HG02973 (cell line): ENCODE results near the gene GABRB1.
A peak's percentile ranks its signal among the peaks of the same experiment; 100 is the strongest.

ENCODE experiments used
- ATAC-seq: cut with Tn5 transposase; IDR thresholded peaks from one replicate; pipeline ENCODE4 v1.9.1; 2021; ENCODE audit warnings: moderate library complexity; ENCODE audit not compliant: unreplicated experiment

Gene GABRB1

DNA sequence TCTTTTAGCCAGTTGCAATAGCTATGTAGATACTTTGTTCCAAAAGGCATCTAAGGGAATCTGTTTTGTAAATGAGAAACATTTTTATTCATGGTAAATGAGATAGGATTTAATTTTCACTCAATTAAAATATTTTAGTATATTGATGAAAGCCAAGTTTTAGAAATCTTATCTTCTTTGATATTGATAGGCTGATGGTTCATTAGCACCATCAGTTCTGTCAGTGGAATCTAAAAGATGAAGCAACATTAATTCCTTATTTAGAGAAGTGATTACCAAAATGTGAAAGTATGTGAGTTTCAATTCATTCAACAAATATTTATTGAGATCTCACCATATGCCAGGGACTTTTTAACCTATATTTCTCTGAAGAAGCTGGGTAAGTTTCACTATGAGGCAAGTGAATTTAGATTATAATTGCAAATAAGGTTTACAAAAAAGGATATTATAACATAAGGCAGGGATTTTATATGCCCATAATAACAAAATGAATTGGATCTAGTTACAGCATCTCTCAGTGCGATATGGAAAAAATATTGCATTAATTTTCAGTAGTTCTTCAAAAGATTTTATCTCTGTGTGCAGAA is 79.3 kb downstream of the GABRB1 start:
- no peak for ATAC-seq

DNA sequence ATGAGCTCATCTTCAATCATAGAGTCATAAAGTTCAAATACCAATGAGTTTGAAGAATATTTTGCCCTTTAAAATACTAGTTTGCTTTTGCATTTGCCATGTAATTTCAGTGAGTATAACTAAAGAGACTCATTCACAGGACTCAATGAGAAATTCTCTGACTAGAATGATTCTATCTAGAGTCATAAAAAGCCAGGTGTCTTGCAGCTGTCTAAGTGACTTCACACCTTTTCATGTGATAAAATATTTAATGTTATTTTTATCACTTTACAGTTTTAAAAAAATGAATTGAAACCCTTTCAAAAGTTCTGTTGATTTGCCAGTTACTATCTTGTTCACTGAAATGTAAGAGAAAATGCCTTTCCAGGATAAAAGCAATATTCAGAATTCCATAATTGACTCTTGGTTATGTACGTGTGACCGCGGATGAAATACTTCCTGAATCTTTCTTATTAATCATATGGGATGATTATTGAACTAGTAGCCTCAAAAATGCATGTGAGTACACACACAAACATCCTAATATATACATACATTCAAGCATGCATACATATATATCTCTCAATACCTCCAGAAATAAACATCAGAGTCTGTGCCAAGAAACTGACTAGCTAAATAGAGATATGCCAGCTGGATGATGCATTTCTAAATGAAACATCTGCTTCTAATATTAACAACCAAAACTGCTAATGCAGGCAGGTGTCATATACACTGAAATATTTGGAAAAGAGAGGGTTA is 87.0 kb downstream of the GABRB1 start:
- ATAC-seq, result no peak

DNA sequence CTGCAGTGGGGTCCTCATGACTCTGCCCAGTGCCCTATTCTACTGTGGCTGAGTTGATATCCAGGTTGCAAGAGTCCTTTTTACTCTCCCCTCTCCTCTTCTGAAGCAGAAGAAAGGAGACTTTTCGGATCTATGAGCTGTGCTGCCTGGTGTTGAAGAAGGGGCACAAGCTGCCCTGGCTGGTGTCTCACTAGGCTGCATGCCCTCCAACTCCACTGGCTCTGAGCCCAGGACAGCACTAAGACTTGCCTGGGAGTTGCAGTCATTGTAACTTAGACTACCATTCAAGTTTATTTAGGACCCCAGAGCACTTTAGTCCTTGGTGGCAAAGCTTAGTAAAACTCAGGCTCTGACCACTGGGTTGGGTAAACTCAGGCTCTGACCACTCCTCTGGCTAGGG is 89.4 kb downstream of the GABRB1 start:
- ATAC-seq, result no peak

DNA sequence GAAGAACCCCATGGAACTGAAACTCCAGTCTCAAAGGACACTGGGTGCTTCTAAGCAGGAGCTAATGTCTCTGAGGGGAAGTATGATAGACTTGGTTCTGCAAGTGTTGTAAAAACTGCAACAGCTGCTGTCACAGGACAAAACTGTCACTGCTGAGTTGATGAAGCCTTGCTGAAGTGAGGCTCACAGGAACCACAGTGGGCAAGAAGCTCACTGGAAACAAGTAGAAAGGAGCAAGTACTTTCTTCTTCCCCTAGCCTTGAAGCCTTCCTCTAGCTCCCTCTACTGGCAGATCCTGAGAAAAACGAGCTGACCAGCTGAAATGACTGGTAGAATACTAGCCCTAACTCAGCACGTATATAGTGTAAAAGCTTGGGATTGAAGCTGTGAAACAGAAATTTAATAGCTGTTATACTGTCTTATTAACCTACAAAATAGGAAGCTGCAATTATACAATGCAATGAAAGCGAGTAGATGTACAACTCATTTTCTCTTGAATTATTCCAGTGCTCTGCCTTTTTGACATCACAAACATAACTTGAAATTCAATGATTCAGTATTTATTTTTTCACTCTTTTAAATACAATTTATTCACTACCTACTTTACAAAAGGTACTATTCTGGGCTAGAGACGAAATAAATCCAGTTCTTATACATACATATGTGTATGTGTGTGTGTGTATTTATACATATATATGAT is 91.4 kb downstream of the GABRB1 start:
- ATAC-seq, result peak; percentile 95

DNA sequence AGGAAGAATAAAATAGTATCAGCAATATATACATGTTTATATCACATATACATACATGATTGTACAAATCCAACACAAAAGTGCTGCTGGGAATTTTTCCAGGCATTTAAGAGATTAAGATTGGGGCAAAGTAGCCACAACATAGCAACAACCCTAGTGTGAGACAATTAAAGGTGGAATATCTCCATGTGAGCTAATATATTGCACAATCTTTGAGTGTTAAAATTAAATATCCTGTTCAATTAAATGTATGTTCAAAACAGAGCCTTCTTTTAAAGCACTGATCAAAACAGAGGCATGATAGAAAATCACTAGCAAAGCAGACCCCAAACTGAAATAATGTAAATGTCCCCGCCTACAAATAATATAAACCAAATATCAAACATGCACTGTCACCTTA is 97.6 kb downstream of the GABRB1 start:
- ATAC-seq, result no peak

DNA sequence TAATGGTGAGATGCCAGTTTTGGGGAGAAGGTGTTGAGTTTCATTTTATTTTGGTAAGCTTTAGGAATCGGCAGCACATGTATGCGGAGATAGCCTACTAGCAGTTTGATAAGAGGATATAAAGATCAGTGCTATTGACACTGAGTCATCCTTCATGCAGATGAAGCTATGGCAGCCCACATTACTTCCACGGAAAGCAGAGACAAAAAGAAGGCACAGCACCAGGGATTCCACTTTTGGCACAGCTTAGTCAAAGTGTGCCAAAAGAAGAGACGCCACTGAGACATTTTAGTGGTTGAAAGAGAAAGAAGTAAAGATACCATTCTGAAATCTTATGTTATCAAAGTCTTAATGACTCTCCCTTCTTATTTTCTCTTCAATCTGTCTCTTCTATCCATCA is 103.8 kb downstream of the GABRB1 start:
- no peak for ATAC-seq

DNA sequence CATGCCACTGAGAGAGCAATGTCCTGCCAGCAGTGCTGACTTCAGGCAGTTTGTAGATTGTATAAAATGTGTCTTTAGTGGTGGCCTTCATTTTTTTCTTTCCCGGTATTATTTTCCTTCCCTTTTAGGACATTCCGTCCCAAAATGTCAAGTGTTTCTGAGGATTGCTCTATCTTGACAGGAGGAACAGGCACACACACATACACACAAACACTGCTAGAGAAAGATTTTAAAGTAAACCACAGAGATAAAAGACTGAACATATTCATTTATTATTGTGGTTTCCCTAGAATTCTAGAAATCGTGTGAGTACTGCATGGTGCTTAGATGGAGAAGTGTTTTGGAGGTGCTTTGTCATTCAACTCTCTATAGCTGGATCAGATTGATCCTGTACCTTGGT is 111.9 kb downstream of the GABRB1 start:
- no peak for ATAC-seq

DNA sequence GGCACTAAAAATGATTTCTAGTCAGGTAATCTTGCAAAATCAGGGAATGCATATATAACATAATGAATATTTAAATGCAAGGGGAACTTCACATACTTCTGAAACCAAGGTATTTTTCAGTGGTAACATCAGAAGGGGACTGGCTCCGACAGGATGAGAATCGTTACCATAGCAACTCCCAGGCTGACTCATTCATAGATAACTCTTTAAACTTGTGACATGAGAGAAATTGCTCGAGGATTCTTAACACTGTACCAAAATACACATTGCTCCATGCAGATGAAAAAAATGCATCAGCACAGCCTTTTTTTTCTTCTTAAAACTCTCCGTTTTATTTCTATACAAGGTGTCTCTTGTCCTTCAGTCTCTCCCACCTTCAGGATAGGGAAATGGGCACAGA is 114.3 kb downstream of the GABRB1 start:
- peak; percentile 99 for ATAC-seq

DNA sequence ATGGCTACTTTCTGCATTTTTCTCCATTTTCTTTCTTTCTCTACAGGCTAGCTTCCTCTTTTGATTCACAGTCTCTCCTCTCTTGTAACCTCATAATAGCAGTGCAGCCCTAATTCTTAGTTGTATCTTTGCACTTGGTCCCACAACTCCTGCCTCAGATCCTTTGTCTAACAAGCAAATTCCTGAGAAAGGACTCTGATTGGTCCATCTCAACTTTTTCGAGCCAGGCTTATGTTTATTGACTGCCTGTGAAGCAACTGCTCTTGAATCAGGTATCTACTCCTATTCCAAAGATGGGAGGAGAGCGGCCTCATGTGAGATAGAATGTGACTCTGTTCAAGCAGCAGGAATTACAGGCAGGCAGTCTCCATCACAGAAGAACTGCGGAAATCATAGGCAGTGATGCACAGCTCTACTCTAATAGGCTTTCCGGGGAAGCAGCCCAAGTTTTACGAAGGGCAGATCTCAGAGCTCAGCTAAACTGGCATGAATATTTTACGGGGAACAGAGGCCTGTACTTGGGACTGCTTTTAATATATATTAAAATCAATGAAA is 123.5 kb downstream of the GABRB1 start:
- no peak for ATAC-seq

DNA sequence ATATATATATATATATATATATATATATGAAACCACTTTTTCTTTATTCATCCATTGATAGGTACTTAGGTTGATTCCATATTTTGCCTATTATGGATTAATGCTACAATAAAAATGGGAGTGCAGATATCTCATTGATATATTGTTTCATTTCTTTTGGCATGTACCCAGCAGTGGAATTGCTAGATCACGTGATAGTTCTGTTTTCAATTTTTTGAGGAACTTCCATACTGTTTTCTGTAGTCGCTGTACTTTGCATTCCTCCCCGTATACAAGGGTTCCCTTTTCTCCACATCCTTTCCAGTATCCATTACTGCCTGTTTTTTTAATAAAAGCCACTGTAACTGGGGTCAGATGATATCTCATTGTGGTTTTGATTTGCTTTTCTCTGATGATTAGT is 124.6 kb downstream of the GABRB1 start:
- no peak for ATAC-seq

DNA sequence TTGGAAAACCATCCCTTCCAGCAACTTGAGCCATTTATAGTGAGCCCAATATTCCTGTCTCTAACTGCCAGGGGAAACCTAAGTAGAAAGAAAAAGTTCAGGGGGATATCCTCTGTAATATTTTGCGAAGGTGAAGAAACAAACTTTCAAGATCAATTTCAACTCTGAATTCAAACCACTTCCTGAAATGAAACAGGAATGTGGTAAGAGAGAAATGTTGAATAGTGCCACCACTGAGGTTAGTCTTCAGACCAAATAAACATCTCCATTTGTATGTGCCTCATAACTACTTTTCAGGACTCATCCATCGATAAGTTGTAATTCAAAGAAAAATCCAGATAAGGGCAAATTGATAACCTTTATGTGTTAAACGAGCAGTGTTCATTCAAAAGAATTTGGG is 128.7 kb downstream of the GABRB1 start:
- ATAC-seq, result no peak

DNA sequence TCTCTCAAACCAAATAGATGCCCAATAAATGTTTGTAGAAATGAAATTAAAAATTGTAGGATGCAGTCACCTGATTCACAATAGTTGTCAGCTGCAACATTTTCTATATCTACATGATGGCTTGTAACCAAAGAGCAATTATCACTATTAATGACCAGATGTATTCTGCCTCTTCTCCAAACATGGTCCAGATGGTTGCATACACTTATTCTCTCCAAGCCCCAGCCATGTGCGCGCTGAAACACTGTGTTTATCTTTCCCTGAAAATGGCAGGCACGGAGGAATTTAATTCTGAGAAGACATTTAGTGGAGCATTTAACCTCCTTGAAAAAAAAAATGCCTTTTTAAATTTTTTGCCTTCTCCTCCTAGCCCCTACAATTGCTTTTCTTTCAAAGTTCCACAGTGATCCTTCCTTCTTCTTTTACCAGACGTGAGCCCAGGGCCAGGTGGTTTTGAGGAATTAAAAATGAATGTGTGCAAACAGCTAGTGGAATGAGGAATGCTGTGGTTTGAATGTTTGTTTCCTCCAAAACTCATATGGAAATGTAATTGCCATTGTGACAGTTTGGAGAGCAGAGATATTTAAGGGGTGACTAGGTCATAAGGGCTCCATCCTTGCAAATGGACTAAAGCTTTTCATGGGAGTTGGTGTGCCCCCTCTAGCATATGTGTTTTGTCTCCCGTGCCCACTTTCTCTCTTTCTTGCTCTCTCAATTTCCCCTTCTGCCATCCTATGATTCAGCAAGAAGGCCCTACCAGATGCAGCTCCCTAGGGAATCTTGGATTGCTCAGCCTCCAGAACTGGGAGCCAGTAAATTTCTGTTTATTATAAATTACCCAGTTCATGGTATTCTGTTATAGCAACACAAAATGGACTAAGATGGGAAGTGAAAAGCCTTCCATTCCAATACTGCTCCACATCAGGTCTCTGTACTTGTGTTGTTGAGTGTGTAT is 136.0 kb downstream of the GABRB1 start:
- no peak for ATAC-seq

DNA sequence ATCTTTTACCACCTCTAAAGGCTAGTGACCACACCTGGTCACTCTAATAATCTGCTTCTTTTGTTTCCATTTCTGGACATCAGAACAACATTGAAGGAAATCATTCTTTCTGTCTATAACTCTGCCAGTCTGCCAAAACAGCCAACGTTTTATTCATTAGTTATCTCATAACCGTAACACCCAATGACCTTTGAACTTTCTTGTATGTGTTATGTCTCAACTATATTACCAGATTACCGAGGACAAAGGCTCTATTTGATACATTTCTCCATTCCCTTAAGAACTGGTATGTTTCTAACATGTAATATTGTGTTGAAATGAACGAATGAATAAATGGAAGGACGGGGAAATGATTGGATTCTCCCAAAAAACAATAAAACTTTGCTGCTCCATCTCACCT is 152.7 kb downstream of the GABRB1 start:
- no peak for ATAC-seq

DNA sequence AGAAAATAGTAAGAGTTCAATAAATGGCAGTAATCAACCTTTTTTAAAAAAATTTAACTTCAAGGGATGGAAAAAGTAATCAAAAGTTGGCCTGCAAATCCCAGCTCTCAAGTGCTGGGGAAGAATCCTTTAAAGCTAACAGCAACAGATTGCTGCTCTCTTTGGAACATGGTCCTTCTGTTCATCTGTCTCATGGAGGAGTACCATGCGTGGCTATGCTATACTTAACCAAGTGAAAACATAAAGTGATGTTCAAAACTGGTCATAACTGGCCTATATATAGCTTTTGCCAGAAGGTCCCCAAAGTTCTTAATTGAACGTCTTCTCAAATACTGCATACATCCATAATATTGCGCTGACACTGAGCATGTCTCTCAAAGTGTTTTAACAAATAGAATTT is 154.4 kb downstream of the GABRB1 start:
- no peak for ATAC-seq

DNA sequence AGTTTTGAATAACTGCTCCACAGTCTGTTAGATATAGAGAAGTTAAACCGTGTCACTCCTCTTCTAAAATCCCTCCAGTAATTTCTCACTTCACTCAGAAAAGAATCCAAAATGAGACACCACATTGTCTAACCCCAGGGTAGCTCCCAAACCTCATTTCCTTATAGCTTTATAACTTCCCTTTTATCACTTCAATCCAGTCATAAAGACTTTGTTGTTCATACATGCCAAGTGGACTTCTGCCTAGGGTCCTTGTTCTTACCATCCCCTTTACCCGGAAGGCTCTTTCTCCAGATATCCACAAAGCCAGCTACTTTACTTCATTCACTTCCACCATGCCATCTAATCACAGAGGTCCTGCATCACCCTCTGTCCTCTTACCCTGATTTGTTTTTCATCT is 156.2 kb downstream of the GABRB1 start:
- no peak for ATAC-seq

DNA sequence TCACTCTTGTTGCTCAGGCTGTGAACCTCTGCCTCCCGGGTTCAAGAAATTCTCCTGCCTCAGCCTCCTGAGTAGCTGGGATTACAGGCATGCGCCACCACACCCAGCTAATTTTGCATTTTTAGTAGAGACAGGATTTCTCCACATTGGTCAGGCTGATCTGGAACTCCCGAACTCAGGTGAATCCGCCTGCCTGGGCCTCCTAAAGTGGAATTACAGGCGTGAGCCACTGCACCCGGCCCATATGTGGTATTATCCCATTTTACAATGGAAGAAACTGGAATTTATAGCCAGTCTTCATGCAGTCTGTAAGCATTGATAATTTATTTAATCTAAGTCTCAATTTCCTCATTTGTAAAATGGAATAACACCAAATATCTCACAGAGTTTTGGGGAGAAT is 161.8 kb downstream of the GABRB1 start:
- ATAC-seq, result no peak

DNA sequence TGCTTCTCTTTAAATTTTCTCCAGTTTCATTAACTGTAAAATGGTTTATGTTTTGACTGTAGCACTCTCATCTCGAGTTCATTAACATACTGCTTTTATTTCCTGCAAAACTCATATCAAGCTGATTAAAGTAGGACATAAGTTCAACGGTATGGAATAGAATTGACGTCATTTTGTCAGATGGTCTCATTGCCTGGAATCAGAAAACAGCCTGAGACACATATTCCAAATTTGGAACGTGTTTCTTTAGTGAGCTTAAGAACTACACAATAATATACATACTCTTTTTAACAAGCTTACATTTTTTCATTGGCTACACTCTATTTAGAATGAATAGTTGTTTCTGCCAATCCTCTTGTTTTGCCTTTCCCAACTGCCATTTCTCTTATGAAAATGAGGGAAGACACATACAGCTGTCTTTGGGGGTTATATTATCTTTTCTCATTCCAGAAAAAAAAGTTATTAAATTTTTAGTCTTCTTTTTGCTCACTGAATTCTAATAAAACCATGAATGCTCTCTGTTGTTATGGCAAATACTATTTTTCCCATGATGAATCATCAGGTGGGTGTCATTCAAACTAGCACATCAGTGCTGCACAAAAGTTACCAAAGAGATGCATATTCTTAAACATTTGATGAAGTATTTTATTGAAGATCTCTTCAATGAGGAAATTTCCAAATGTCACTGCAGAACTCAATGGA is 162.8 kb downstream of the GABRB1 start:
- no peak for ATAC-seq

DNA sequence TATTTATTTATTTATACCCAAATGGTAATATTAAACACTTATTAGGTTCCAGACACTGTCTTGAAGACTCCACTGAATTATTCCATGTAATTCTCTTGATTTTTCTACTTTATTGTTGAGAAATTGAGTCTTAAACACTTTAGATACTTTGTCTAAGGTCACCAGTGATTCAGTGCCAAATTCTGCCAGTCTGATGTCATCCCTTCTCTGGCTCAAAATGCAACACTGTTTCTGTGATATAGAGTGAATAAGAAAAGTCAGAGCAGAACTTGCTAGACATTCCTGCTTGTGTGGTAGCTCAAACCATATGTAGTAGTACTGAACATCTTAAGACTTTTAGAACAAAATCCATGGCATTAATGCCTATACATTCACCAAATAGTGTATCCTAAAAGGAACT is 164.3 kb downstream of the GABRB1 start:
- ATAC-seq, result no peak

DNA sequence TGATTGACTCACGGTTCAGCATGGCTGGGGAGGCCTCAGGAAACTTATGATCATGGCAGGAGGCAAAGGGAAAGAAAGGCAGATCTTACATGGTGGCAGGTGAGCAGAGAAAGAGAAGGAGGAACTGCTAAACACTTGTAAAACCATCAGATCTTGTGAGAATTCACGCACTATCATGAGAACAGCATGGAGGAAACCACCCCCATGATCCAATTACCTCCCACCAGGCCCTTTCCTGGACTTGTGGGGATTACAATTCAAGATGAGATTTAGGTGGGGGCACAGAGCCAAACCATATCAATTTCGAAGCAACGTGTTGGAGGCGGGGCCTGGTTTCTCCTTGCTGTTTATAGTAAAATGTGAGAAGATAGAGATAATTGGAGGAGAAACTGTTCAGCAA is 167.4 kb downstream of the GABRB1 start:
- no peak for ATAC-seq

DNA sequence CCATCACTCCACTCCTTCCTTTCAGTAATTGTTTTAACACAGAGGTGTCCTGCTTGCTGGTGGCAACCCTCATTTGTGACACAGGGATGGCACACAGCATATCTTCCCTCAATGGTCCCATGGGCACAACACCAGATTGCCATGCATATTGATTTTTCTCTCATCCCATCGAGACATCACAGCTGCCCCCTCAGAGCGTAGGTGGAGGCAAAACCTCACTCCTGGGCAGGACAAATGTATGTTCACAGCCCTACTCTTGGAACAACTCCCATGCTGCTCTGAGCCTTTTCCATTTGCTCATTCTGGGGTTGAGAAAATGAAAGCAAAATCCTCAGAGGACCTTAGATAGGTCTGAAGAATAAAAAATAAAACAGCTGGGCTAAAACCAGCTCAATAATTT is 172.2 kb downstream of the GABRB1 start:
- no peak for ATAC-seq
